Measurements from ENCODE around the gene VTI1B.
"Not testable (repeated sequence)": the region's sequence is repeated elsewhere in the genome, so short reads cannot be mapped to it uniquely, and the experiment has no call there.

- TF ChIP-seq CTCF (IDR thresholded peaks at IDR 0.05; ENCODE audit: low read depth, low read length, poor library complexity, severe bottlenecking); EZH2phosphoT487 (IDR thresholded peaks at IDR 0.05; ENCODE audit: borderline replicate concordance, low read length): not testable (repeated sequence)
Measured at GRCh38 chr14:67719385-67719784, 45.0 kb upstream of the VTI1B start.

Measured in DOHH2 (cell line).